ENCODE results near the gene SLC25A26. TPM values are rescaled to one million over a fixed set of nuclear protein-coding genes. Genes with fewer than 3 reads are reported as not detected.

The SLC25A26 gene
- total and polyA plus RNA-seq, 2 experiments from 2014 or later, result 19.8 to 25.7 TPM

GRCh38 chr3:66227051-66227450 lies 6.2 kb downstream of the SLC25A26 start:
- H3K79me2 ChIP-seq, result peaks cover 34% of the 10 kb centered on the region
- WGBS (ENCODE audit: low lambda C conversion rate, missing lambda C conversion rate), result 87% methylated on average over 3 of the region's 3 CpGs
- no peak for DNase-seq (ENCODE audit: low spot score)
- H3K9me2 ChIP-seq (replicated peaks; ENCODE audit: insufficient read depth), result no peaks in the 10 kb centered on the region
- H3K4me3 ChIP-seq, result no peak overlapping the region
- H3K9me3 ChIP-seq (ENCODE audit: low read depth), result no peaks in the 10 kb centered on the region
- TF ChIP-seq EZH2phosphoT487 (IDR thresholded peaks at IDR 0.05; ENCODE audit: low read depth, severe bottlenecking, unreplicated experiment) (no peak), EZH2 (IDR thresholded peaks at IDR 0.05; ENCODE audit: borderline replicate concordance) (no peak), CTCF (IDR thresholded peaks at IDR 0.05; ENCODE audit: poor library complexity) (no peak)
- no peaks in the 10 kb centered on the region for H3K27me3 ChIP-seq
- no peaks in the 10 kb centered on the region for H4K20me1 ChIP-seq (ENCODE audit: insufficient read depth, poor library complexity, severe bottlenecking)
- no peak overlapping the region for H2AFZ ChIP-seq
- H3K4me1 ChIP-seq (ENCODE audit: insufficient read depth), result no peaks in the 10 kb centered on the region
- H3K36me3 ChIP-seq (replicated peaks; ENCODE audit: insufficient read depth, low read depth), result no peaks in the 10 kb centered on the region
- H3K4me2 ChIP-seq, result no peak overlapping the region
- H3K27ac ChIP-seq, result no peak overlapping the region

- no peak for DNase-seq (ENCODE audit: low spot score)
- 73% methylated on average over 2 of the region's 2 CpGs for WGBS (ENCODE audit: low lambda C conversion rate, missing lambda C conversion rate)
- Histone ChIP-seq H3K27me3 (no peaks in the 10 kb centered on the region), H3K9me2 (replicated peaks; ENCODE audit: insufficient read depth) (no peaks in the 10 kb centered on the region), H3K9me3 (ENCODE audit: low read depth) (no peaks in the 10 kb centered on the region), H3K79me2 (peaks cover 26% of the 10 kb centered on the region), H3K4me2 (no peak overlapping the region), H3K4me1 (ENCODE audit: insufficient read depth) (no peaks in the 10 kb centered on the region), H2AFZ (no peak overlapping the region), H3K4me3 (no peak overlapping the region), H4K20me1 (ENCODE audit: insufficient read depth, poor library complexity, severe bottlenecking) (no peaks in the 10 kb centered on the region), H3K36me3 (replicated peaks; ENCODE audit: insufficient read depth, low read depth) (no peaks in the 10 kb centered on the region), H3K27ac (no peak overlapping the region)
- TF ChIP-seq EZH2 (IDR thresholded peaks at IDR 0.05; ENCODE audit: borderline replicate concordance) (no peak), CTCF (IDR thresholded peaks at IDR 0.05; ENCODE audit: poor library complexity) (no peak), EZH2phosphoT487 (IDR thresholded peaks at IDR 0.05; ENCODE audit: low read depth, severe bottlenecking, unreplicated experiment) (no peak)
These were observed 7.1 kb downstream of the SLC25A26 start for GRCh38 chr3:66227915-66228314.

DNA sequence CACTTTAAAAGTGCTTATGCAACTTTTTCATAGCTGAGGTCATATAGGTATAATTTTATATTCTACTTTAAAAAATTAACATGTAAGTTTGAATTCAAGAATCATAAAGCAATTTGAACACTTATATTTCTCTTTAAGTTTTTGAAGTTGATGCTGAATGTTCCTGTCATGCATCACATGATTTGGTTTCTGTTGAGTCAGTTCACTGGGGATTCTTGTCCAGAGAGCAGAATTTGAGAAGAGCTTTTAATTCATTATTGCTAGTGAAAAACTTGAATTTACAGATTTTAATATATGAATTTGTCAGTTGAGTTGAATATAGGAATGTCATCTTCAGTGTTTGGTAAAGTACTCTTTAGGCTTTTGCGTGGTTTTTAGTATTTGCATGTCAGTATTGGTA lies 7.9 kb downstream of the SLC25A26 start:
- WGBS (ENCODE audit: low lambda C conversion rate, missing lambda C conversion rate), result 100% methylated on average over 1 of the region's 1 CpG
- Histone ChIP-seq H3K79me2 (peaks cover 22% of the 10 kb centered on the region), H4K20me1 (ENCODE audit: insufficient read depth, poor library complexity, severe bottlenecking) (no peaks in the 10 kb centered on the region), H3K9me3 (ENCODE audit: low read depth) (no peaks in the 10 kb centered on the region), H3K4me3 (no peak overlapping the region), H3K9me2 (replicated peaks; ENCODE audit: insufficient read depth) (no peaks in the 10 kb centered on the region), H3K36me3 (replicated peaks; ENCODE audit: insufficient read depth, low read depth) (no peaks in the 10 kb centered on the region), H3K27ac (no peak overlapping the region), H3K4me1 (ENCODE audit: insufficient read depth) (no peaks in the 10 kb centered on the region), H3K4me2 (no peak overlapping the region), H3K27me3 (no peaks in the 10 kb centered on the region), H2AFZ (no peak overlapping the region)
- DNase-seq (ENCODE audit: low spot score), result no peak
- TF ChIP-seq CTCF (IDR thresholded peaks at IDR 0.05; ENCODE audit: poor library complexity) (no peak), EZH2 (IDR thresholded peaks at IDR 0.05; ENCODE audit: borderline replicate concordance) (no peak), EZH2phosphoT487 (IDR thresholded peaks at IDR 0.05; ENCODE audit: low read depth, severe bottlenecking, unreplicated experiment) (no peak)

GRCh38 chr3:66229931-66230330 lies 9.1 kb downstream of the SLC25A26 start:
- no peaks in the 10 kb centered on the region for H4K20me1 ChIP-seq (ENCODE audit: insufficient read depth, poor library complexity, severe bottlenecking)
- no peak overlapping the region for H3K27ac ChIP-seq
- no peaks in the 10 kb centered on the region for H3K4me1 ChIP-seq (ENCODE audit: insufficient read depth)
- TF ChIP-seq CTCF (IDR thresholded peaks at IDR 0.05; ENCODE audit: poor library complexity) (no peak), EZH2phosphoT487 (IDR thresholded peaks at IDR 0.05; ENCODE audit: low read depth, severe bottlenecking, unreplicated experiment) (no peak), EZH2 (IDR thresholded peaks at IDR 0.05; ENCODE audit: borderline replicate concordance) (no peak)
- H2AFZ ChIP-seq, result no peak overlapping the region
- DNase-seq (ENCODE audit: low spot score), result no peak
- no peak overlapping the region for H3K4me2 ChIP-seq
- H3K9me2 ChIP-seq (replicated peaks; ENCODE audit: insufficient read depth), result no peaks in the 10 kb centered on the region
- 62% methylated on average over 4 of the region's 4 CpGs for WGBS (ENCODE audit: low lambda C conversion rate, missing lambda C conversion rate)
- H3K79me2 ChIP-seq, result peaks cover 29% of the 10 kb centered on the region
- H3K27me3 ChIP-seq, result no peaks in the 10 kb centered on the region
- no peaks in the 10 kb centered on the region for H3K36me3 ChIP-seq (replicated peaks; ENCODE audit: insufficient read depth, low read depth)
- H3K9me3 ChIP-seq (ENCODE audit: low read depth), result no peaks in the 10 kb centered on the region
- no peak overlapping the region for H3K4me3 ChIP-seq

Measured in hepatocyte (in vitro differentiated cells).